Ascending aorta (tissue), 2 donors: ENCODE results near the gene SFMBT2. TPM values are rescaled to one million over a fixed set of nuclear protein-coding genes. Genes with fewer than 3 reads are reported as not detected.
A peak's percentile ranks its signal among the peaks of the same experiment; 100 is the strongest.

Experiments
- DNase-seq, 2 donors: peaks; one replicate each; pipeline ENCODE4 v3.0.0-alpha.2; 2019; ENCODE audit warnings: low spot score in 2 of 2
- H3K27ac ChIP-seq, 2 donors: fragments of 200-600 bp; sonication (generic); one replicate each; pipeline ENCODE4 v1.5.1; 2016 to 2017; ENCODE audit warnings: mild to moderate bottlenecking in 1 of 2
- H3K27me3 ChIP-seq: fragments of 200-600 bp; sonication (generic); one replicate; pipeline ENCODE4 v1.5.1; 2017
- H3K36me3 ChIP-seq, 2 donors: fragments of 200-600 bp; sonication (generic); one replicate each; pipeline ENCODE4 v1.5.1; 2016
- H3K4me1 ChIP-seq, 2 donors: fragments of 200-600 bp; sonication (generic); one replicate each; pipeline ENCODE4 v1.5.1; 2016 to 2017; ENCODE audit warnings: mild to moderate bottlenecking in 1 of 2
- H3K4me3 ChIP-seq, 2 donors: fragments of 200-600 bp; sonication (generic); one replicate each; pipeline ENCODE4 v1.5.1; 2016 to 2017; ENCODE audit warnings: mild to moderate bottlenecking in 1 of 2
- H3K9me3 ChIP-seq, 2 donors: fragments of 200-600 bp; sonication (generic); one replicate each; pipeline ENCODE4 v1.5.1; 2016
- CTCF ChIP-seq, 3 experiments: fragments of 200-600 bp in 2 of 3; fragments of 450-650 bp in 1 of 3; sonication (generic) in 2 of 3; IDR thresholded peaks; one replicate each; pipeline ENCODE4 v1.5.1; 2016 to 2019; ENCODE audit warnings: antibody characterized with exemption in 3 of 3, mild to moderate bottlenecking in 1 of 3, moderate library complexity in 1 of 3
- intact Hi-C: fragments of 100-400 bp; cut with DNase I; formaldehyde crosslinking; loops from one replicate; pipeline ENCODE4 v1.15.1; 2023
- total RNA-seq: library from RNA; depleted of rRNA; stranded (reverse); fragments of >200 nt; gene quantifications from one replicate; pipeline ENCODE4 v1.1.0, GENCODE V29; 2016

Gene SFMBT2
- total RNA-seq, 1 donor from 2014 or later = 2.2 TPM

DNA sequence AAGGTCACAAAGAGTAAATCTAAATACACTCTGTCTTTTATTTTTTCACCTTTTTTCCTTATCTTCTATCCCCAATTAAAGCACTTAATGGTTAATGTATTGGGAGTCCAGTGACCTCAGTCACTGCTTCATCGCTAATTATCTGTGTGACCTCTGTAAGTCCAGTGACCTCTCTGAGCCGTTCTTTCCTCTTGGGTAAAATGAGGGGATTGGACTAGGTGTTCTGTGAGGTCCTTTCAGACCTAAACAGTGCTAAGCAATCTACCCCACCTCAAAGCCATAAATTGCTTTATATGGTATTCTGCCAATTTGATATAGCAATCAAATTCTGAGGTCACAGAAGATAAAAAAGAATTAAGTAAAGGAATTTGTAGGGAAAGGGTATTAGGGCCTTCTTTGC, 3.9 kb upstream of the SFMBT2 start:
- Histone ChIP-seq H3K9me3 (no peaks in the 10 kb centered on the region), H3K36me3 (no peaks in the 10 kb centered on the region), H3K4me3 (no peak overlapping the region), H3K27ac (no peak overlapping the region), H3K27me3 (peaks cover 5% of the 10 kb centered on the region), H3K4me1 (no peaks in the 10 kb centered on the region)
- TF ChIP-seq CTCF (IDR thresholded peaks at IDR 0.05) = no peak
- DNase-seq = no peak
- intact Hi-C loops = no loop called here

GRCh38 chr10:7412928-7413282, 2.1 kb upstream of the SFMBT2 start:
- intact Hi-C loops = no loop called here
- TF ChIP-seq CTCF (IDR thresholded peaks at IDR 0.05) = no peak
- Histone ChIP-seq H3K9me3 (no peaks in the 10 kb centered on the region), H3K27me3 (peaks cover 5% of the 10 kb centered on the region), H3K4me3 (peak overlapping the region; percentile 25 to 72), H3K36me3 (no peaks in the 10 kb centered on the region), H3K27ac (no peak overlapping the region), H3K4me1 (peaks cover 0 to 6% of the 10 kb centered on the region in 2 donors)
- DNase-seq = no peak

DNA sequence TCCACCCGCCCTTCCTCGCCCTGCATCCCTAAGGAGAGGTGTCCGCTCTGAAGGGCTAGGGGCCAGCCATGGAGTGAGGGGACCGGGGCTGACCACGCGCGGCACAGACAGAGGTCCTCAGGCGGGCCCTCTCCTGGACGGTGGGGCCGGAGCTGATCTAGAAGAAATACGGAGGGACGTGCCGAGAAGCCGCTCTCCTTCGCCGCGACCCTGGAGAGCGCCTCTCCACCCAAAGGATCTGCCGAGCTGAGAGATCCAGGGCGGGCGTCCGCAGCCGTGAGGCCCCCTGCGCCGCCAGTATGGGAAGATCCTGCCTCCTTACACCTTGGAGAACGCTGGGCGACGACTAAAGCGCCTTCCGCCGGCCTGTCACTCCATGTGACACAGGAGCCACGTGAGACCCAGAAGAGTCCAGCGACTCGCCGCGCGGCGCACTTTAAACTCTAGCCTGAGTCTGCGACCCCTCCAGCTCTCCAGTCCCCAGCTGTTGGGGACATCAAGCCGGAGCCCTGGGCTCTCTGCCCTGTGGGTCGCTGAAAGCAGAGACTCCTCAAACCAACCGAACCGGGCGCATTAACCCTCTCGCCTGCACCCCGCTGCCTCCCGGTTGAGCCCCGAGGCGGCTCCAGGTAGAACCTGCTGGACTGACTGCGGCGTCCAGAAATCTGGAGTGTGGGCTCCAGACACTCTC, 1.5 kb upstream of the SFMBT2 start:
- no peaks in the 10 kb centered on the region for H3K36me3 ChIP-seq
- H3K4me3 ChIP-seq = peak overlapping the region; percentile 25 to 72
- no peak for TF ChIP-seq CTCF (IDR thresholded peaks at IDR 0.05)
- H3K4me1 ChIP-seq = peaks cover 0 to 10% of the 10 kb centered on the region in 2 donors
- intact Hi-C loops = no loop called here
- peaks cover 5% of the 10 kb centered on the region for H3K27me3 ChIP-seq
- no peaks in the 10 kb centered on the region for H3K9me3 ChIP-seq
- no peak overlapping the region for H3K27ac ChIP-seq
- peak in 1 of 2 donors; percentile 67 for DNase-seq

- H3K27me3 ChIP-seq = peaks cover 5% of the 10 kb centered on the region
- H3K4me3 ChIP-seq = peak overlapping the region; percentile 65 to 72
These were observed 866 bp upstream of the SFMBT2 start for GRCh38 chr10:7411671-7412128.

DNA sequence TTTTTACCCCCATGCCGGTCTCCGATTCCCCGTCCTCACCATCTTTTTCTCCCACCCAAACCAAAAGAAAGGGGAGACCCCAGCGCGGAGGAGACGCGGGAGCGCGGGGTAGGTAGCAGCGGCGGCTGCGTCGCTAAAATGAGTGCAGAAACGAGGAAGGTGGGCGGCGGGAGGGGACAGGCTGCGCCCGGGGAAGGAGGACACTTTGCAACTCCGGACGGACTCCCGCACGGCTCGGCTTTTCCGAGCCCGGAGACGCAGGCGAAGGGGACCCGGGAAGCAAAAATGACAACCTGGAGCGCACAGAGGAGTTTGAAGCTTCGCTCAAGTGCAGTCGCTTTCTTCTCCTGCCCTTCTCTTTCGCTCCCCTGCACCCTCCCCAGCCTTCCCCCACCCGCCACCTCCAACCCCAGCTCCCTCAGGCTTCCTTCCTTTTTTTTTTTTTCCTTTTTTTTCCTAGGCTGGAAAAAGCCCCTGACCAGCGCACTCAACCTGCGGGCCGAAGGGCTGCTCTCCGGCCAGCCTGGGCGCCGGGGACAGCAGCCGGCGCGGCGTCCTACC, 453 bp downstream of the SFMBT2 start:
- Histone ChIP-seq H3K27ac (peak overlapping the region in 1 of 2 donors; percentile 41), H3K4me1 (peaks cover 0 to 10% of the 10 kb centered on the region in 2 donors), H3K4me3 (peak overlapping the region; percentile 65 to 72), H3K27me3 (peaks cover 5% of the 10 kb centered on the region), H3K36me3 (no peaks in the 10 kb centered on the region), H3K9me3 (no peaks in the 10 kb centered on the region)
- intact Hi-C loops = no loop called here
- DNase-seq = no peak
- TF ChIP-seq CTCF (IDR thresholded peaks at IDR 0.05) = no peak

More at GRCh38 chr10:7411671-7412128, 866 bp upstream of the SFMBT2 start:
- Histone ChIP-seq H3K36me3 (no peaks in the 10 kb centered on the region), H3K27ac (no peak overlapping the region), H3K4me1 (peaks cover 0 to 10% of the 10 kb centered on the region in 2 donors), H3K9me3 (no peaks in the 10 kb centered on the region)
- no peak for TF ChIP-seq CTCF (IDR thresholded peaks at IDR 0.05)
- intact Hi-C loops = no loop called here
- DNase-seq = no peak
